HFF-Myc (cell line): ENCODE measurements around the gene GPD1L.

Experiments
- DNase-seq: peaks from one replicate; pipeline ENCODE4 v3.0.0-alpha.2; 2011; ENCODE audit warnings: low read depth; ENCODE audit errors: extremely low read depth
- H3K4me3 ChIP-seq: replicated peaks from 2 replicates; pipeline ENCODE4 v1.5.1; 2011; ENCODE audit warnings: low read depth, mild to moderate bottlenecking, control low read depth, low read length
- TF ChIP-seq, protein P1 (sequence below): IDR thresholded peaks from 2 replicates; pipeline ENCODE4 v1.5.1; 2012; ENCODE audit warnings: mild to moderate bottlenecking, low read depth, low read length, control low read depth; ENCODE audit errors: missing control alignments

The GPD1L gene

DNA sequence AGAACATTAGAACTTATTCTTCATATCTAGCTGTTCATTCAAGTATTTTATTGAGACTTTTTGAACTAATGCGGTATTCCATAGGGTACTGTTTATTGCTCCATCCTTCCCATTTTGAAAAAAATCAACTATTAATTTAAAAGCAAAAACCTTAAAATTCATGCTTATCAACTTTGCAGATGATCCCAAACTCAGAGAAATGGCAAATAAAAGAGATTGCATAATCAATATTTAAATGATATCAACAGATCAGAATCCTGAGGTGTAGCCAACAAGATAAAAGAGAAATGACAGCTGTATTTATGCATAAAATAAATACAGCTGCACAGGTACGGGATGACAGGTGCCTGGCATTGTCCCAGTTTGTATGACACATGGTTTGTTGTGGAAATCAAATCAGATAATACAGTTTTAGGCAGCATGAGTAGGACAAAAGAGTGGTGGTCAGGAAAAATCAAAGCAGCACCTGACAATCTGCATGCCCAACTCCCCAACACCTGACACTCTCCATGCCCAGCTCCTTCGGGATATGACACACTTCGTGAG, 89.6 kb downstream of the GPD1L start:
- TF ChIP-seq, protein P1, sequence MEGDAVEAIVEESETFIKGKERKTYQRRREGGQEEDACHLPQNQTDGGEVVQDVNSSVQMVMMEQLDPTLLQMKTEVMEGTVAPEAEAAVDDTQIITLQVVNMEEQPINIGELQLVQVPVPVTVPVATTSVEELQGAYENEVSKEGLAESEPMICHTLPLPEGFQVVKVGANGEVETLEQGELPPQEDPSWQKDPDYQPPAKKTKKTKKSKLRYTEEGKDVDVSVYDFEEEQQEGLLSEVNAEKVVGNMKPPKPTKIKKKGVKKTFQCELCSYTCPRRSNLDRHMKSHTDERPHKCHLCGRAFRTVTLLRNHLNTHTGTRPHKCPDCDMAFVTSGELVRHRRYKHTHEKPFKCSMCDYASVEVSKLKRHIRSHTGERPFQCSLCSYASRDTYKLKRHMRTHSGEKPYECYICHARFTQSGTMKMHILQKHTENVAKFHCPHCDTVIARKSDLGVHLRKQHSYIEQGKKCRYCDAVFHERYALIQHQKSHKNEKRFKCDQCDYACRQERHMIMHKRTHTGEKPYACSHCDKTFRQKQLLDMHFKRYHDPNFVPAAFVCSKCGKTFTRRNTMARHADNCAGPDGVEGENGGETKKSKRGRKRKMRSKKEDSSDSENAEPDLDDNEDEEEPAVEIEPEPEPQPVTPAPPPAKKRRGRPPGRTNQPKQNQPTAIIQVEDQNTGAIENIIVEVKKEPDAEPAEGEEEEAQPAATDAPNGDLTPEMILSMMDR, result no peak
- DNase-seq, result no peak
- H3K4me3 ChIP-seq, result no peak overlapping the region

DNA sequence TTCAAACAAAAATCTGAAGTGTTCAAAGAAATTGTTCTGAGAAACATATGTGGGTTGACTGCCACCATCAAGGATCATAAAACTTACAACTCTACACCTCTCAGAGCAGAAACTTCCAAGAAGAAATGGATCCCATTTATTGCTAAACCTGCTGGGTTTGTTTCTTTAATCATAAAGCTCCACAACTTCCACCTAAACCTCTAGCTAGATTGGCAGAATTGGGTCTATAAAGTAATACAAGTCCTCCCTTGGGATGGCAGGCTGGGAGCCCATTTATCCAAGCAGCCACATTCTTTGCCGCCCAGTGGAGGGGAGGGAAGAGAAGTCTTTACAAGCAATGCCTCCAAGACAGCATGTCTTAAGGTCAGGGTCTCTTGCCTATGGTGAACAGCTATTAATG, 91.6 kb downstream of the GPD1L start:
- no peak for DNase-seq
- H3K4me3 ChIP-seq, result no peak overlapping the region
- TF ChIP-seq, protein P1, result no peak

DNA sequence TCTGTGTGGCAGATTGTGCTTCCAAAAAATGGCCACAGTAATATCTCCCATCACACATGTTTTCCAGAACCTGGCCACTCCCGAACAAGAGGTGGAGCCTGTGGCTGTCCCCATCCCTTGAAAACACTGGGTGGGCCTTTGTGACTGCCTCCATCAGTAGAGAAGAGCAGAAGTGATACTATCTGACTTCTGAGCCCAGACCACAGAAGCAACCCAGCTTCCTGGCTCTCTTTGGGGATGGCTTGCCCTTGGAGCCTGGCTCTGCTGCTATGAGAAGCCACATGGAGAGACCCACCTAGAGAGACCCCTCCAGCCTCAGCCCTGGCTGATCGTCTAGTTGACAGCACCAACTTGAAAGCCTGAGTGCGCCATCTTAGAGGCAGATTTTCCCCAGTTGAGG, 92.3 kb downstream of the GPD1L start:
- no peak for DNase-seq
- TF ChIP-seq, protein P1, result no peak
- H3K4me3 ChIP-seq, result no peak overlapping the region

DNA sequence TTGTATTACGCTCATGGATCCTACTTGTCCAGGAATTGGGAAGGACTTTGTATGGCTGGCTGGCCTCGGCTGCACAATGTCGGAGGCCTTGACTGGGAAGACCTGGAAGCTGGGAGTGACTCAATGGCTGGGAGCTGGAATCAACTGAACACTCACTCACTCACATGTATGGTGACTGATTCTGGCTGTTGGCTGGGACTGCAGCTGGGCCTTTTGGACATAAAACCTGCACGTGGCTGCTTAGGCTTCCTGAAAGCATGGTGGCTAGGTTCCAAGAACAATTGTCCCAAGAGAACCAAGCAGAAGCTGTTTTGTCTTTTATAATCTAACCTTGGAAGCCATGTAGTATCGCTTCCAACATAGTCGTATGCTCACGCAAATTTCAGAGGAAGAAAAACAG, 94.1 kb downstream of the GPD1L start:
- TF ChIP-seq, protein P1, result no peak
- DNase-seq, result no peak
- no peak overlapping the region for H3K4me3 ChIP-seq

DNA sequence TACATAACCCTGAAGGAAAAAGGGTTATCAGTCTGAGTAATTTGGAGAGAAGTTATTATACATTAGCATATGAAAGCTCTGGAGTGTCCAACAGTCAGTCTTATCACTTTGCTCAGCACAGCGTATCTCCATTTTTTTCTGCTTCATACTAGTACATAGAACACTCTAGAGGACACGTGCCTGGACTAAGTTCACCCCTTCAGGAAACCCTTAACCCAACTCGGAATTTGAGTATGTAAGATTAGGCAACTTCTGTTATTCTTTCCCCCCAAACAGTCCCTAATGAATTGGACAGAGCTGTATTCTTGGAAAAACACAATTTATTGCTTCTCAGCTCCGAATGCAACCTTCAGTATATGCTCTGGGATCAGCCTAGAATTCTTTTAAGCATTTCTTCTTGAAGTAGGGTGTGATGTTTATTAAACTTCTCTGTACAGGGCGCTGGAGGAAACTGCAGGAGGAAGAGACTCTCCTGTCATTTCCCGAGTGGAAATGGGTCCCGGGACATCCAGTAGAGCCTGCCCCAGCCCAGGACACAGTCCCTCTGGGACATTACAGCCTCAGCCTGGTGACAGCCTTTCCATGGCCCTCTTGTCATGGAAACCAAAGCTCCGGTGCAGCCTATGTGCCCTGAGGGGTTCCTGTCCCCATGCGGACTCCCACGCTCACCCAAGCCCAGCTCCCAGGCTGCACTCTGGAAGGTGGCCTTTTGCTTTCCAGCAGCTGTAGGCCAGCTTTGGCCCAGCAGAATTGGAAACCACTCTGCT, 94.8 kb downstream of the GPD1L start:
- no peak overlapping the region for H3K4me3 ChIP-seq
- TF ChIP-seq, protein P1, result no peak
- DNase-seq, result no peak

DNA sequence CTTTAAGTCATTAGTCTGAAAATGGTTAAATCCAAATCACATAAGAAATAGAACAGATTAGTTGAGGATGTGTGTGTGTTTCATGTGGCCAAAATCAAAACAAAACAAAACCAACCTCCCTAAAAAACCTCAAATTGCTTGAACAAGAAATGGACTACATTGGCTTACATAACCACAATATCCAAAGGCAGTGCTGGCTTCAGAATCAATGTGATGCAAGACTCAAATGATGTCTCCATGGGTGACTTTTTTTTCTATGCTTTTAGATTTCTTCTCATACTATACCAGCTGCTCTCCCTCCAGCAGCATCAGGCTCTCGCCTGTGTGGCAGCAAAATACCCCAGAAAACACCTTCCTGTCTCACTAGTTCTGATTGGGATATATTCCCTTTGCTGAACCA, 96.1 kb downstream of the GPD1L start:
- TF ChIP-seq, protein P1, result no peak
- no peak for DNase-seq
- H3K4me3 ChIP-seq, result no peak overlapping the region

DNA sequence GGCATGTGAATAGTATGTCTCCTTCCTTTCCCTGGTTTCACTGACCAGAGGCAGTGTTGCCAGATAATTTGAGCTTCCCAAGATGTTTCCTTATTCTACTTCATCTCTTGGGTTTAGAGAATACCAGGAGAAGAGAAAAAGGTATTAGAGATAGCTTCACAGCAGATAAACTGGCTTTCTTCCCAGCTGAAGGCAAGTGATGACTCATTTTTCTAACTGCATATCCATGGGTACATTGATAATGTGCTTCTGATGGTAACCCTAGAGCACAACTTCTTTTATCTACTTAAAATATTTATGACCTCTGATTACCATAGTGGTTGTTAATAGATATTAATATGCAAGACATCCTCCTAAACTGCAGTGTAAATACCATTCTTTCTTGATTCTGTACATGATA, 97.4 kb downstream of the GPD1L start:
- TF ChIP-seq, protein P1, result no peak
- no peak for DNase-seq
- no peak overlapping the region for H3K4me3 ChIP-seq
